Left lung (tissue), 10 donors: ENCODE measurements around the gene WDPCP. TPM values are rescaled to one million over a fixed set of nuclear protein-coding genes. Genes with fewer than 3 reads are reported as not detected.
"Not testable (repeated sequence)": the region's sequence is repeated elsewhere in the genome, so short reads cannot be mapped to it uniquely, and the experiment has no call there.

ENCODE experiments used
- ATAC-seq: fragments of 200-7000 bp; cut with Tn5 transposase; one replicate; pipeline ENCODE4 v1.9.1; 2020; ENCODE audit warnings: moderate library complexity
- DNase-seq, 4 donors: peaks; one replicate each; pipeline ENCODE4 v3.0.0-alpha.2; 2013 to 2020
- H3K27ac ChIP-seq, 2 donors: fragments of 200-600 bp; sonication (generic) in 1 of 2; one replicate each; pipeline versions ENCODE4 v1.5.0 to v1.8.0; 2020 to 2021
- H3K27me3 ChIP-seq, 2 donors: fragments of 200-600 bp; sonication (generic) in 1 of 2; one replicate each; pipeline versions ENCODE4 v1.5.0 to v1.8.0; 2020 to 2021
- H3K36me3 ChIP-seq, 2 donors: fragments of 200-600 bp; sonication (generic) in 1 of 2; one replicate each; pipeline versions ENCODE4 v1.5.0 to v1.8.0; 2020 to 2021
- H3K4me1 ChIP-seq, 2 donors: fragments of 200-600 bp; one replicate each; pipeline ENCODE4 v1.8.0; 2021
- H3K4me3 ChIP-seq, 2 donors: fragments of 200-600 bp; sonication (generic) in 1 of 2; one replicate each; pipeline versions ENCODE4 v1.5.0 to v1.8.0; 2020 to 2021; ENCODE audit warnings: mild to moderate bottlenecking in 1 of 2
- H3K9me3 ChIP-seq, 2 donors: fragments of 200-600 bp; sonication (generic) in 1 of 2; one replicate each; pipeline versions ENCODE4 v1.5.0 to v1.8.0; 2020 to 2021
- intact Hi-C, 2 donors: fragments of 100-400 bp; cut with DNase I; formaldehyde crosslinking; loops; one replicate each; pipeline versions ENCODE4 v1.11.2 to v1.14.2; 2022
- polyA plus RNA-seq, 6 donors: library from polyadenylated mRNA; unstranded; fragments of 120-200 nt; gene quantifications; one replicate each; pipeline ENCODE4 v1.2.1, GENCODE V29; 2013; ENCODE audit not compliant: insufficient read length in 6 of 6
- total RNA-seq, 2 donors: library from RNA; stranded (reverse); fragmentation: NEBNext Ultra II Directional; extraction: Animal tissue kit (Norgen Biotek cat#: 25700); gene quantifications; one replicate each; pipeline ENCODE4 v1.2.1, GENCODE V29; 2021
- TF ChIP-seq, protein P1 (sequence below), 2 donors: fragments of 200-600 bp; sonication (generic) in 1 of 2; IDR thresholded peaks; one replicate each; pipeline versions ENCODE4 v1.5.0 to v1.8.0; 2021; ENCODE audit warnings: antibody characterized with exemption in 2 of 2
- donor health status: DM: no; HTN: yes; CAD: no.
- donor health status: DM: no; HTN: no; CAD: no.

WDPCP gene
- total and polyA plus RNA-seq, 8 donors = 9.0 to 17.5 (median 14.4) TPM

GRCh38 chr2:63334910-63335309 lies 253.4 kb downstream of the WDPCP start:
- H3K4me1 ChIP-seq = no peaks in the 10 kb centered on the region
- TF ChIP-seq, protein P1, sequence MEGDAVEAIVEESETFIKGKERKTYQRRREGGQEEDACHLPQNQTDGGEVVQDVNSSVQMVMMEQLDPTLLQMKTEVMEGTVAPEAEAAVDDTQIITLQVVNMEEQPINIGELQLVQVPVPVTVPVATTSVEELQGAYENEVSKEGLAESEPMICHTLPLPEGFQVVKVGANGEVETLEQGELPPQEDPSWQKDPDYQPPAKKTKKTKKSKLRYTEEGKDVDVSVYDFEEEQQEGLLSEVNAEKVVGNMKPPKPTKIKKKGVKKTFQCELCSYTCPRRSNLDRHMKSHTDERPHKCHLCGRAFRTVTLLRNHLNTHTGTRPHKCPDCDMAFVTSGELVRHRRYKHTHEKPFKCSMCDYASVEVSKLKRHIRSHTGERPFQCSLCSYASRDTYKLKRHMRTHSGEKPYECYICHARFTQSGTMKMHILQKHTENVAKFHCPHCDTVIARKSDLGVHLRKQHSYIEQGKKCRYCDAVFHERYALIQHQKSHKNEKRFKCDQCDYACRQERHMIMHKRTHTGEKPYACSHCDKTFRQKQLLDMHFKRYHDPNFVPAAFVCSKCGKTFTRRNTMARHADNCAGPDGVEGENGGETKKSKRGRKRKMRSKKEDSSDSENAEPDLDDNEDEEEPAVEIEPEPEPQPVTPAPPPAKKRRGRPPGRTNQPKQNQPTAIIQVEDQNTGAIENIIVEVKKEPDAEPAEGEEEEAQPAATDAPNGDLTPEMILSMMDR (IDR thresholded peaks at IDR 0.05) = no peak
- H3K4me3 ChIP-seq = no peak overlapping the region
- no peaks in the 10 kb centered on the region for H3K27me3 ChIP-seq
- no peaks in the 10 kb centered on the region for H3K36me3 ChIP-seq
- DNase-seq = no peak
- ATAC-seq = no peak
- intact Hi-C loops = no loop called here
- H3K27ac ChIP-seq = no peak overlapping the region
- peaks cover 0 to 6% of the 10 kb centered on the region in 2 donors for H3K9me3 ChIP-seq

- H3K4me3 ChIP-seq = no peak overlapping the region
- no peaks in the 10 kb centered on the region for H3K36me3 ChIP-seq
- TF ChIP-seq, protein P1 (IDR thresholded peaks at IDR 0.05) = no peak
- intact Hi-C loops = no loop called here
- H3K9me3 ChIP-seq = peaks cover 0 to 22% of the 10 kb centered on the region in 2 donors
- no peak overlapping the region for H3K27ac ChIP-seq
- H3K4me1 ChIP-seq = no peaks in the 10 kb centered on the region
- no peaks in the 10 kb centered on the region for H3K27me3 ChIP-seq
- no peak for DNase-seq
- ATAC-seq = no peak
Measured at GRCh38 chr2:63326473-63326872, 261.8 kb downstream of the WDPCP start.

DNA sequence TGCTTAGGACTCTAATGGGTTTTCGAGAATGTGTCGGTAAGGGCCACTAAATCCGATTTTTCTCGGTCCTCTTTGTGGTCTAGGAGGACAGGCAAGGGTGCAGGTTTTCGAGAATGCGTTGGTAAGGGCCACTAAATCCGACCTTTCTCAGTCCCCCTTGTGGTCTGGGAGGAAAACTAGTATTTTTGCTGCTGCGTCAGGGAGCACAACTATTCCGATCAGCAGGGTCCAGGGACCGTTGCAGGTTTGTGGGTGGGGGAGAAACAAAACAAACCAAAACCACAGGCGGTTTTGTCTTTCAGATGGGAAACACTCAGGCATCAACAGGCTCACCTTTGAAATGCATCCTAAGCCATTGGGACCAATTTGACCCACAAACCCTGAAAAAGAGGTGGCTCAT lies 264.6 kb downstream of the WDPCP start:
- H3K4me3 ChIP-seq, ATAC-seq, intact Hi-C loops, H3K36me3 ChIP-seq, H3K4me1 ChIP-seq, DNase-seq, H3K27ac ChIP-seq, H3K27me3 ChIP-seq: not testable (repeated sequence)
- peaks cover 0 to 33% of the 10 kb centered on the region in 2 donors for H3K9me3 ChIP-seq

DNA sequence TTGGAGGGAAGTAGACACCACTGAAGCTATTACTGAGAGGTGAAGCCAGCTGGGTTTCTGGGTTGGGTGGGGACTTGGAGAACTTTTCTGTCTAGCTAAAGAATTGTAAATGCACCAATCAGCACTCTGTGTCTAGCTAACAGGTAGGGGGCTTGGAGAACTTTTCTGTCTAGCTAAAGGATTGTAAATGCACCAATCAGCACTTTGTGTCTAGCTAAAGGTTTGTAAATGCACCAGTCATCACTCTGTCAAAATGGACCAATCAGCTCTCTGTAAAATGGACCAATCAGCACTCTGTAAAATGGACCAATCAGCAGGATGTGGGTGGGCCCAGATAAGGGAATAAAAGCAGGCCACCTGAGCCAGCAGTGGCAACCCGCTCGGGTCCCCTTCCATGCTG lies 266.3 kb downstream of the WDPCP start:
- intact Hi-C loops = not testable (repeated sequence)

DNA sequence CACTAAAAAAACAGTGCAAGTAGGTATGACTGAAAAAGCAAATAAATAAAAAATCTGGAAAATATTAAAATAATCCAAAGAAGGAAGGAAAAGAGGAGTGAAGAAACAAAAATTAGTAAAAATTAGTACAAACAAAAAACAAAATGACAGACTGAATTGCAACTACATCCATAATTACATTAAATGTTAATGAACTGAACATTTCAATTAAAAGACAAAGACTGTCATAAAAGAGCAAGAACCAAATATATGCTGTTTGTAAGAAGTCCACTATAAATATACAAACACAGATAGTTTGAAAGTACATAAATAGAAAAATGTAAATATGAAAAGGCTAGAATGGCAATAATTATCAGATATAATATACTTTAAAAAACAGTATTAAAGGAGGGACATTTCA lies 267.6 kb downstream of the WDPCP start:
- H3K27me3 ChIP-seq = no peaks in the 10 kb centered on the region
- TF ChIP-seq, protein P1 (IDR thresholded peaks at IDR 0.05) = no peak
- ATAC-seq (no peak), DNase-seq (no peak)
- intact Hi-C loops = no loop called here
- H3K4me3 ChIP-seq = no peak overlapping the region
- H3K9me3 ChIP-seq = peaks cover 0 to 31% of the 10 kb centered on the region in 2 donors
- no peaks in the 10 kb centered on the region for H3K36me3 ChIP-seq
- no peak overlapping the region for H3K27ac ChIP-seq
- H3K4me1 ChIP-seq = no peaks in the 10 kb centered on the region

More for the DNA sequence above, 266.3 kb downstream of the WDPCP start:
- not testable (repeated sequence) for DNase-seq, H3K27ac ChIP-seq, H3K36me3 ChIP-seq, ATAC-seq, H3K27me3 ChIP-seq, H3K4me3 ChIP-seq, H3K4me1 ChIP-seq
- H3K9me3 ChIP-seq = peaks cover 0 to 31% of the 10 kb centered on the region in 2 donors

GRCh38 chr2:63310614-63311013 lies 277.7 kb downstream of the WDPCP start:
- ATAC-seq (no peak), DNase-seq (no peak)
- intact Hi-C loops = no loop called here
- Histone ChIP-seq H3K9me3 (peaks cover 0 to 22% of the 10 kb centered on the region in 2 donors), H3K27me3 (no peaks in the 10 kb centered on the region), H3K4me3 (no peak overlapping the region), H3K4me1 (no peaks in the 10 kb centered on the region), H3K36me3 (no peaks in the 10 kb centered on the region), H3K27ac (no peak overlapping the region)
- TF ChIP-seq, protein P1 (IDR thresholded peaks at IDR 0.05) = no peak
